Measurements from ENCODE around the gene TCF12.

The TCF12 gene

DNA sequence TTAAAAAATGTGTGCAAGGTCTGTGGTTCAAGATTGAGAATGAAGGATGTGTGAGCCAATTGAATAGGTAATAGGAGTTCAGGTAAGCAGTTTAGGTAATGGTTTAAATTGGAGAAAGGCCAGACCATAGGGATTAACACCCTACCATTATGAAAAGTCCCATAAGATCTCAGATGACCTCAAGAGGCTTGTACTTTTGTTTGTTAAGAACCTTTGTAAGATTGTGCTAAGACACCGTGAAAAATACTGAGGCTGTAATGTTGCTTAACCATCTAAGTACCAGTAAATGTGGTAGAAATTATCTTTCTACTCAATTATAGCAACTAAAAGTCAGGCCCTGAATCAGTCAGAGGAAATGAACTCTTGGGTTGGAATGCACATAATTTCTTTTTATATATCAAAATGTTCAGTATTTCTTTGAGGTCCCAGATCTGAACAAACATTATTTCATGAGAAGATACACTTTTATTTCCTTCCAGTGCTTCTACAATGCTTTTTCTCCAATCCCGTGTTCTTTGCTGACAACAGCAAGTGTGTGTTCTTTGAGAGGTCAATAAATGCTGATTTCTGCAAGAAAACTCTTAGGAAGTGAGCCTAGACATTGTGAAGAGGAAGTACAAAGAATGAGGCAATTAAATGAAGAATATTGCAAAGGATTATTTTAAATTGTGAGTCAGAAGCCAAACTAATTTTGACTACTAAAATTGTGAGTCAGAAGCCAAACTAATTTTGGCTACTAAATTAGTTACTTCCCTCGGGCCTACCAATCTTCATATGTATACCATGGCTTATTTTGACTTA, 66.4 kb downstream of the TCF12 start:
- peaks cover 12% of the 10 kb centered on the region for H3K79me2 ChIP-seq
- TF ChIP-seq, protein P1, sequence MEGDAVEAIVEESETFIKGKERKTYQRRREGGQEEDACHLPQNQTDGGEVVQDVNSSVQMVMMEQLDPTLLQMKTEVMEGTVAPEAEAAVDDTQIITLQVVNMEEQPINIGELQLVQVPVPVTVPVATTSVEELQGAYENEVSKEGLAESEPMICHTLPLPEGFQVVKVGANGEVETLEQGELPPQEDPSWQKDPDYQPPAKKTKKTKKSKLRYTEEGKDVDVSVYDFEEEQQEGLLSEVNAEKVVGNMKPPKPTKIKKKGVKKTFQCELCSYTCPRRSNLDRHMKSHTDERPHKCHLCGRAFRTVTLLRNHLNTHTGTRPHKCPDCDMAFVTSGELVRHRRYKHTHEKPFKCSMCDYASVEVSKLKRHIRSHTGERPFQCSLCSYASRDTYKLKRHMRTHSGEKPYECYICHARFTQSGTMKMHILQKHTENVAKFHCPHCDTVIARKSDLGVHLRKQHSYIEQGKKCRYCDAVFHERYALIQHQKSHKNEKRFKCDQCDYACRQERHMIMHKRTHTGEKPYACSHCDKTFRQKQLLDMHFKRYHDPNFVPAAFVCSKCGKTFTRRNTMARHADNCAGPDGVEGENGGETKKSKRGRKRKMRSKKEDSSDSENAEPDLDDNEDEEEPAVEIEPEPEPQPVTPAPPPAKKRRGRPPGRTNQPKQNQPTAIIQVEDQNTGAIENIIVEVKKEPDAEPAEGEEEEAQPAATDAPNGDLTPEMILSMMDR (IDR thresholded peaks at IDR 0.05) = no peak
- peaks cover 10% of the 10 kb centered on the region for H3K4me1 ChIP-seq
- no peak overlapping the region for H3K9ac ChIP-seq
- no peak overlapping the region for H3K27ac ChIP-seq
- H3K27me3 ChIP-seq (ENCODE audit: control insufficient read depth, insufficient read depth, low read length) = no peaks in the 10 kb centered on the region
- H3K36me3 ChIP-seq (ENCODE audit: control insufficient read depth, insufficient read depth, low read length) = no peaks in the 10 kb centered on the region
- no peaks in the 10 kb centered on the region for H3K9me3 ChIP-seq (ENCODE audit: control insufficient read depth, low read length)
- no peak overlapping the region for H3K4me3 ChIP-seq (ENCODE audit: low read depth, low read length)
- no peak overlapping the region for H2AFZ ChIP-seq
- peak overlapping the region; percentile 30 for H3K4me2 ChIP-seq (ENCODE audit: low read length)

- H3K36me3 ChIP-seq (ENCODE audit: control insufficient read depth, insufficient read depth, low read length) = no peaks in the 10 kb centered on the region
- no peak overlapping the region for H3K4me3 ChIP-seq (ENCODE audit: low read depth, low read length)
- no peak overlapping the region for H3K9ac ChIP-seq
- H3K9me3 ChIP-seq (ENCODE audit: control insufficient read depth, low read length) = no peaks in the 10 kb centered on the region
- H3K27me3 ChIP-seq (ENCODE audit: control insufficient read depth, insufficient read depth, low read length) = no peaks in the 10 kb centered on the region
- TF ChIP-seq, protein P1 (IDR thresholded peaks at IDR 0.05) = no peak
- peaks cover 10% of the 10 kb centered on the region for H3K4me1 ChIP-seq
- no peak overlapping the region for H3K27ac ChIP-seq
- peaks cover 7% of the 10 kb centered on the region for H3K79me2 ChIP-seq
- no peak overlapping the region for H3K4me2 ChIP-seq (ENCODE audit: low read length)
- no peak overlapping the region for H2AFZ ChIP-seq
Measured at GRCh38 chr15:56985856-56986255, 67.4 kb downstream of the TCF12 start.

DNA sequence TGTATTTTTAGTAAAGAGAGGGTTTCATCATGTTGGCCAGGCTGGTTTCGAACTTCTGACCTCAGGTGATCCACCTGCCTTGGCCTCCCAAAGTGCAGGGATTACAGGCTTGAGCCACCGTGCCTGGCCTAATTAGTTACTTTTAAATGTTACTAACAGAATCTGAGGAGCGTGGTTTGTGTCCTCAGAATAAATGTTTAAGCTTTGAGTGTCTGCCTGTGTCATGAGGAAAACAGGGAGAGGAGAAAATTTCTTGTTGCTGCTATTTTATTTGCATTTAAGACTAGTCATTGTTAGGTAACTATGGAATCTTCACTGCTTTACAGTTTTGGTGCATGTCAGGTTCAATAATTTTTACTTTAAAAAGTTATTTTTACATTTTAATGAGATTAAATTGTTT, 68.8 kb downstream of the TCF12 start:
- TF ChIP-seq, protein P1 (IDR thresholded peaks at IDR 0.05) = no peak
- H2AFZ ChIP-seq = no peak overlapping the region
- no peaks in the 10 kb centered on the region for H3K9me3 ChIP-seq (ENCODE audit: control insufficient read depth, low read length)
- no peak overlapping the region for H3K4me2 ChIP-seq (ENCODE audit: low read length)
- H3K79me2 ChIP-seq = peaks cover 7% of the 10 kb centered on the region
- no peaks in the 10 kb centered on the region for H3K36me3 ChIP-seq (ENCODE audit: control insufficient read depth, insufficient read depth, low read length)
- H3K4me3 ChIP-seq (ENCODE audit: low read depth, low read length) = no peak overlapping the region
- H3K27ac ChIP-seq = no peak overlapping the region
- no peak overlapping the region for H3K9ac ChIP-seq
- no peaks in the 10 kb centered on the region for H3K27me3 ChIP-seq (ENCODE audit: control insufficient read depth, insufficient read depth, low read length)
- peaks cover 8% of the 10 kb centered on the region for H3K4me1 ChIP-seq

- Histone ChIP-seq H3K27me3 (ENCODE audit: control insufficient read depth, insufficient read depth, low read length) (no peaks in the 10 kb centered on the region), H2AFZ (no peak overlapping the region), H3K27ac (no peak overlapping the region), H3K9me3 (ENCODE audit: control insufficient read depth, low read length) (no peaks in the 10 kb centered on the region), H3K4me1 (peaks cover 8% of the 10 kb centered on the region), H3K9ac (no peak overlapping the region), H3K79me2 (peaks cover 7% of the 10 kb centered on the region), H3K4me2 (ENCODE audit: low read length) (no peak overlapping the region), H3K4me3 (ENCODE audit: low read depth, low read length) (no peak overlapping the region), H3K36me3 (ENCODE audit: control insufficient read depth, insufficient read depth, low read length) (no peaks in the 10 kb centered on the region)
- TF ChIP-seq, protein P1 (IDR thresholded peaks at IDR 0.05) = no peak
Measured at GRCh38 chr15:56988219-56988618, 69.8 kb downstream of the TCF12 start.

DNA sequence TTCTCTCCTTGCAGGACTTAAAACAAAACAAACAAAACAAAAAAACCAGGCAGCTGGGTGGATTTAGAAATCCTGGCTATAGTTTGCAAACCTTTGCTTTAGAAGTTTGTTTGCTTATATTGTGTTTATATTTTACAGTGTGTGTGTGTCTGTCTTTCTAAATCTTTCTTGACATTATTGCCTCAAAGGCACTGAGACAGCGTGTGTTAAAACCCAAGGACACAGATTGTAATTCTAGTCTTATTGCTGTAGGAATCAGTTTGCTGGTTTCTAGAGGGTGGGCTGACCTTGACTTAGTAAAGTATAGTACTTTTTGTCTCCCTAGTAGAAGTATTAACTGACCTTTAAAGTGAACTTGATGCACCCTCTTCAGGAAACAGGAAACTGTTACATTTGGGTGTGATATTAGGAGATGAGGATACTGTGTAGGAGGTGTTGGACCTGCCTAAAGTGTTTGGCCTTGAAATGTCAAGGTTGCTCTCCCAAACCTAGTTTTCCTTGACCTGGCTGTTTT, 71.0 kb downstream of the TCF12 start:
- Histone ChIP-seq H3K4me1 (peaks cover 8% of the 10 kb centered on the region), H3K9me3 (ENCODE audit: control insufficient read depth, low read length) (no peaks in the 10 kb centered on the region), H3K4me2 (ENCODE audit: low read length) (no peak overlapping the region), H3K27ac (no peak overlapping the region), H3K4me3 (ENCODE audit: low read depth, low read length) (no peak overlapping the region), H3K36me3 (ENCODE audit: control insufficient read depth, insufficient read depth, low read length) (no peaks in the 10 kb centered on the region), H2AFZ (no peak overlapping the region), H3K27me3 (ENCODE audit: control insufficient read depth, insufficient read depth, low read length) (no peaks in the 10 kb centered on the region), H3K9ac (no peak overlapping the region), H3K79me2 (peaks cover 7% of the 10 kb centered on the region)
- TF ChIP-seq, protein P1 (IDR thresholded peaks at IDR 0.05) = no peak
